ENCODE results near the gene SYNE1.

SYNE1 gene

DNA sequence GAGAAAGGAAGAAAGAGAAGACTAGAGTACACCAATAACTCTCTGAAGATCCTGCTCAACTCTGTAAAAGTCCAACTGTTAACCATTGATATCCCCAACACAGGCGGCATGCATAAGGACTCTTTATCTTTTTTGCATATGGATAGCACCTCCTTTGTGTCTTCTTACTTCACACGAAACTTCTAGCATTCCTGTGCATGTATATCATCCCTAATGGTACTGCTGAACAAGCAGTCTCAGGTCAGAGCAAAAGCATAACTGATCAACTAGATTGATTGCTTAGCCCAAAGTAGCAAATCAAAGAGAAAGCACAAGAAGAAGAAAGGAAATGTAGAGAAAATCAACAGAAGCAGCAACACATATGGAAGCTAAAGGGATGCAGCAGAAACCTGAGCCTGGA, 234.4 kb downstream of the SYNE1 start:
- H3K4me3 ChIP-seq (ENCODE audit: low read depth, low read length) = no peak overlapping the region
- H2AFZ ChIP-seq = no peak overlapping the region
- H3K36me3 ChIP-seq (ENCODE audit: control insufficient read depth, insufficient read depth, low read length) = no peaks in the 10 kb centered on the region
- no peak overlapping the region for H3K4me2 ChIP-seq (ENCODE audit: low read length)
- H3K9ac ChIP-seq = no peak overlapping the region
- TF ChIP-seq, protein P1, sequence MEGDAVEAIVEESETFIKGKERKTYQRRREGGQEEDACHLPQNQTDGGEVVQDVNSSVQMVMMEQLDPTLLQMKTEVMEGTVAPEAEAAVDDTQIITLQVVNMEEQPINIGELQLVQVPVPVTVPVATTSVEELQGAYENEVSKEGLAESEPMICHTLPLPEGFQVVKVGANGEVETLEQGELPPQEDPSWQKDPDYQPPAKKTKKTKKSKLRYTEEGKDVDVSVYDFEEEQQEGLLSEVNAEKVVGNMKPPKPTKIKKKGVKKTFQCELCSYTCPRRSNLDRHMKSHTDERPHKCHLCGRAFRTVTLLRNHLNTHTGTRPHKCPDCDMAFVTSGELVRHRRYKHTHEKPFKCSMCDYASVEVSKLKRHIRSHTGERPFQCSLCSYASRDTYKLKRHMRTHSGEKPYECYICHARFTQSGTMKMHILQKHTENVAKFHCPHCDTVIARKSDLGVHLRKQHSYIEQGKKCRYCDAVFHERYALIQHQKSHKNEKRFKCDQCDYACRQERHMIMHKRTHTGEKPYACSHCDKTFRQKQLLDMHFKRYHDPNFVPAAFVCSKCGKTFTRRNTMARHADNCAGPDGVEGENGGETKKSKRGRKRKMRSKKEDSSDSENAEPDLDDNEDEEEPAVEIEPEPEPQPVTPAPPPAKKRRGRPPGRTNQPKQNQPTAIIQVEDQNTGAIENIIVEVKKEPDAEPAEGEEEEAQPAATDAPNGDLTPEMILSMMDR (IDR thresholded peaks at IDR 0.05) = no peak
- H3K4me1 ChIP-seq = no peaks in the 10 kb centered on the region
- no peaks in the 10 kb centered on the region for H3K27me3 ChIP-seq (ENCODE audit: control insufficient read depth, insufficient read depth, low read length)
- no peaks in the 10 kb centered on the region for H3K9me3 ChIP-seq (ENCODE audit: control insufficient read depth, low read length)
- no peak overlapping the region for H3K27ac ChIP-seq
- H3K79me2 ChIP-seq = no peaks in the 10 kb centered on the region

DNA sequence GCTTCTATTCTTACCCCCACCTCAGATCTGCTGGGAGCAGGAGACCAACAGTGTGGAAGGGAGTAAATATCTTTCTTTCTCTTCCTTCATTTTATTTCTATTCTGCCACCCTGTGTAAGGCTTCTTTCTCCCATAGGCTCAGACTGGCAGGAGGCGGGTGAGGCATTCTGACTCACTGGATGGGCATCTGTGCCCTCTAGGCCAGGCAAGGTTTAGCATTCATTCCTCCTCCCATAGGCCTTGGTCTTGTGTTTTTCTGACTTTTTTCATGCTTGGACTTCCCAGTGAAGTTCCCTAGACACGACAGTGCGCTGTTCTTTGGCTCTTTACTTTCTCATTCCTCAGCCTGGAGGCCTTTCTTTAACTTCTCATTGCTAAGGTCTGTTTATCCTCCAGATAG, 235.2 kb downstream of the SYNE1 start:
- no peak overlapping the region for H3K27ac ChIP-seq
- H3K79me2 ChIP-seq = no peaks in the 10 kb centered on the region
- H3K27me3 ChIP-seq (ENCODE audit: control insufficient read depth, insufficient read depth, low read length) = no peaks in the 10 kb centered on the region
- H2AFZ ChIP-seq = no peak overlapping the region
- no peak overlapping the region for H3K4me3 ChIP-seq (ENCODE audit: low read depth, low read length)
- no peaks in the 10 kb centered on the region for H3K36me3 ChIP-seq (ENCODE audit: control insufficient read depth, insufficient read depth, low read length)
- no peaks in the 10 kb centered on the region for H3K4me1 ChIP-seq
- H3K9me3 ChIP-seq (ENCODE audit: control insufficient read depth, low read length) = no peaks in the 10 kb centered on the region
- no peak overlapping the region for H3K4me2 ChIP-seq (ENCODE audit: low read length)
- no peak overlapping the region for H3K9ac ChIP-seq
- TF ChIP-seq, protein P1 (IDR thresholded peaks at IDR 0.05) = no peak

DNA sequence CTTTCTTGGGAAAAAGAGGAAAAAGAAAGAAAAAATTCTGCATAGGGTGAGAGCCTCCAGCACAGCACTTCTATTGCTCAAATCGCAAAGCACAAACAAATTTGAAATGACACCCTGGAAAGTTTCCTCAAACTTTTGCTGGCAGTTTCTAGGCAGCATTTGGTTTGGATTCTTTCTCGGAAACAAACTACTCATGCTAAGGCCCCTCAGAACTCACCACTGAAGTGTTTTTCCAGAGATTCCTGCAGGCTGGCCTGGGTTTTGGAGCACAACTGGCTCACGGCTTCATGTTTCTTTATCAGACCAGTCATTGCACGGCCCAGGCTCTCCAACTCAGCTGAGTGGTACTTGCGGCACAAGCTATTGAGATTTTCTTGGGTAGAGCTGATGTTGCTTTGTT, 237.8 kb downstream of the SYNE1 start:
- Histone ChIP-seq H3K36me3 (ENCODE audit: control insufficient read depth, insufficient read depth, low read length) (no peaks in the 10 kb centered on the region), H3K79me2 (no peaks in the 10 kb centered on the region), H3K9ac (no peak overlapping the region), H3K4me1 (no peaks in the 10 kb centered on the region), H3K4me3 (ENCODE audit: low read depth, low read length) (no peak overlapping the region), H2AFZ (no peak overlapping the region), H3K9me3 (ENCODE audit: control insufficient read depth, low read length) (no peaks in the 10 kb centered on the region), H3K4me2 (ENCODE audit: low read length) (no peak overlapping the region), H3K27me3 (ENCODE audit: control insufficient read depth, insufficient read depth, low read length) (no peaks in the 10 kb centered on the region), H3K27ac (no peak overlapping the region)
- TF ChIP-seq, protein P1 (IDR thresholded peaks at IDR 0.05) = no peak

DNA sequence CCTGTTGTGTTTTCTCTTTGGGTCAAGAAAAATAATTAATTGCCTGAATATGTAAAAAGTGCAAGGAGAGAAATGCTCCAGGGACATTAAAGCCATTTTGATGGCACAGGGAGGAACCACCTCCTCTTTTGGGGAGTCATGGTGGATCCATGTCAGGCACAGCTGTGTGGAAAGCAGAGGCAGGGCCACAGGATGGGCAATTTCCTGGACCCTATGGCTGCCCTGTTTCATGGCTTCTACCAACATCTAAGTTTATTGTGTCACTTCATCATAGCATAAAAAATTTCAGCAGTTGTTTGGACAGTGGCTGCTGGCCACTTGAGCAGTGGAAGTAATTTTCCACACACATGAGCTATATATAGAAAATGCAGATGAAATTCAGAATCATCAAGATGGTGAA, 238.2 kb downstream of the SYNE1 start:
- TF ChIP-seq, protein P1 (IDR thresholded peaks at IDR 0.05) = no peak
- Histone ChIP-seq H2AFZ (no peak overlapping the region), H3K4me2 (ENCODE audit: low read length) (no peak overlapping the region), H3K9me3 (ENCODE audit: control insufficient read depth, low read length) (no peaks in the 10 kb centered on the region), H3K4me3 (ENCODE audit: low read depth, low read length) (no peak overlapping the region), H3K27me3 (ENCODE audit: control insufficient read depth, insufficient read depth, low read length) (no peaks in the 10 kb centered on the region), H3K9ac (no peak overlapping the region), H3K79me2 (no peaks in the 10 kb centered on the region), H3K36me3 (ENCODE audit: control insufficient read depth, insufficient read depth, low read length) (no peaks in the 10 kb centered on the region), H3K27ac (no peak overlapping the region), H3K4me1 (no peaks in the 10 kb centered on the region)

DNA sequence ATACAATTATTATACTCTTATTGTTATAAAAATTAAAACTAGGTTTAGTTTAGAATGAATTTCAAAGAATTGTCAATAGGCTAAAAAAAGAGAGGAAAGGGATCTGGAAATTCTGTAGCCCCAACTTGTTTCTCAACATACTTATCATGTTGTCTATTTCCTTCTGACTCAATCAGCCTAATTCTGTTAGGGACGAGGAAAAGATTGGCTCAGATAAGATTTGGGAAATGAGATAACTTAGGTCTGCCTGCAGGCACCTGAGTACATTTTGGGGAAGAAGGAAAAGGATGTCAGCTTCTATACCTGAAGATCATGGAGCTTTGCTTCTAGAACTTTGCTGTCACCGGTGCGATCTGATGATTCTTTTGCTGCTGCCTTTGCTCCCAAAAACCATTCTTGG, 238.8 kb downstream of the SYNE1 start:
- Histone ChIP-seq H2AFZ (no peak overlapping the region), H3K9ac (no peak overlapping the region), H3K4me1 (no peaks in the 10 kb centered on the region), H3K36me3 (ENCODE audit: control insufficient read depth, insufficient read depth, low read length) (no peaks in the 10 kb centered on the region), H3K79me2 (no peaks in the 10 kb centered on the region), H3K9me3 (ENCODE audit: control insufficient read depth, low read length) (no peaks in the 10 kb centered on the region), H3K27me3 (ENCODE audit: control insufficient read depth, insufficient read depth, low read length) (no peaks in the 10 kb centered on the region), H3K4me3 (ENCODE audit: low read depth, low read length) (no peak overlapping the region), H3K4me2 (ENCODE audit: low read length) (no peak overlapping the region), H3K27ac (no peak overlapping the region)
- TF ChIP-seq, protein P1 (IDR thresholded peaks at IDR 0.05) = no peak
